H1 (cell line): ENCODE results near the gene RBM8A.

ENCODE experiments used
- CTCF ChIP-seq, 3 experiments: IDR thresholded peaks; 1 replicate in 2 of 3; 2 replicates in 1 of 3; pipeline versions ENCODE4 v1.5.1 to v1.6.1; 2011; ENCODE audit warnings: low read length in 3 of 3, mild to moderate bottlenecking in 3 of 3, inconsistent platforms in 2 of 3, low read depth in 1 of 3, moderate library complexity in 1 of 3; ENCODE audit not compliant: insufficient read depth in 1 of 3; ENCODE audit errors: control extremely low read depth in 1 of 3
- EGR1 ChIP-seq: IDR thresholded peaks from 2 replicates; pipeline ENCODE4 v1.6.1; 2011; ENCODE audit warnings: low read depth, low read length, borderline replicate concordance
- NRF1 ChIP-seq: IDR thresholded peaks from 2 replicates; pipeline ENCODE4 v1.6.1; 2011; ENCODE audit warnings: mild to moderate bottlenecking, low read depth, low read length, improper control_type of control experiment

- no peak for TF ChIP-seq CTCF (IDR thresholded peaks at IDR 0.05; ENCODE audit: control extremely low read depth in 1 of 3, insufficient read depth in 1 of 3, low read depth in 1 of 3, low read length in 3 of 3)
- no peak for TF ChIP-seq NRF1
- no peak for TF ChIP-seq EGR1
These were observed 19.2 kb upstream of the RBM8A start for GRCh38 chr1:145946477-145946986.
